Calu3 (cell line): ENCODE data around the gene KCNQ5. TPM values are rescaled to one million over a fixed set of nuclear protein-coding genes. Genes with fewer than 3 reads are reported as not detected.

Experiments used
- BruUV-seq: library from RNA; stranded (reverse); fragments of 400-500 nt; replicated peaks from 2 replicates; lab custom pipeline; 2021; lab: Mats Ljungman, UMichigan
- CTCF ChIA-PET: fragments of 300-600 bp; sonication (Branson Sonifier 250); formaldehyde crosslinking; loops from one replicate; lab custom pipeline; 2022; ENCODE audit warnings: antibody characterized with exemption; lab: Charles Lee
- DNase-seq: peaks from one replicate; pipeline ENCODE4 v3.0.0; 2022
- H3K27ac Mint-ChIP-seq: one replicate; pipeline ENCODE4 v1.8.0; 2022; ENCODE audit warnings: mixed read lengths; ENCODE audit not compliant: unreplicated experiment
- H3K27me3 Mint-ChIP-seq: one replicate; pipeline ENCODE4 v1.8.0; 2022; ENCODE audit warnings: mixed read lengths; ENCODE audit not compliant: unreplicated experiment
- H3K36me3 Mint-ChIP-seq: one replicate; pipeline ENCODE4 v1.8.0; 2022; ENCODE audit warnings: mild to moderate bottlenecking, moderate library complexity, mixed read lengths; ENCODE audit not compliant: insufficient read depth, unreplicated experiment
- H3K4me1 Mint-ChIP-seq: one replicate; pipeline ENCODE4 v1.8.0; 2022; ENCODE audit warnings: mild to moderate bottlenecking, low read depth, mixed read lengths; ENCODE audit not compliant: unreplicated experiment
- H3K4me3 Mint-ChIP-seq: one replicate; pipeline ENCODE4 v1.8.0; 2022; ENCODE audit warnings: mild to moderate bottlenecking, low read depth, moderate library complexity, mixed read lengths; ENCODE audit not compliant: unreplicated experiment
- H3K9me3 Mint-ChIP-seq: one replicate; pipeline ENCODE4 v1.8.0; 2022; ENCODE audit warnings: low read depth, mixed read lengths; ENCODE audit not compliant: unreplicated experiment
- intact Hi-C: fragments of 100-400 bp; cut with micrococcal nuclease; formaldehyde crosslinking; loops from one replicate; pipeline ENCODE4 v1.10.0; 2022; ENCODE audit not compliant: unreplicated experiment
- microRNA-seq: library from miRNA; unstranded; fragments of <30 nt; microRNA quantifications from one replicate; pipeline ENCODE4 v1.2.0, GENCODE V29; 2022
- total RNA-seq: library from RNA; stranded (reverse); gene quantifications from 2 replicates; pipeline ENCODE4 v1.2.3, GENCODE V29; 2022
- TF ChIP-seq, protein P1 (sequence below): fragments of 200-600 bp; IDR thresholded peaks from one replicate; pipeline ENCODE4 v1.8.0; 2022; ENCODE audit warnings: antibody characterized with exemption; ENCODE audit not compliant: unreplicated experiment

The KCNQ5 gene
- total RNA-seq, 1 experiment from 2014 or later = not detected

DNA sequence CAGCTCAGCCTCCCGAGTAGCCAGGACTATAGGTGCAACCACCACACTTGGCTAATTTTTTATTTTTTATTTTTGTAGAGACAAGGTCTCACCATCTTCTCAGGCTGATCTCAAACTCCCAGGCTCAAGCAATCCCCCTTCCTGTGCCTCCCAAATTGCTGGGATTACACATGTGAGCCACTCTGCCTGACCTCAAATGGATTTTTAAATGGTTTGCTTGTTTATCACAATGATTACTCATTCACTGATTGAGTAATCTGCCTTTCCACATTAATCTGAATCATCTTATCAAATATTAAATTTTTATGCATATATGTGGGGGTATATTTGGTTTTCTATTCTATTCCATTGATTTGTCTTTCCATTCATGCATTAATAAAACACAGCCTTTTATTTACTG lies 612.9 kb downstream of the KCNQ5 start:
- Mint-ChIP-seq H3K4me3 (no peak overlapping the region), H3K9me3 (no peaks in the 10 kb centered on the region), H3K36me3 (no peaks in the 10 kb centered on the region), H3K27ac (no peak overlapping the region), H3K4me1 (no peaks in the 10 kb centered on the region), H3K27me3 (no peaks in the 10 kb centered on the region)
- no TSS peak for BruUV-seq
- intact Hi-C loops = no loop called here
- DNase-seq = no peak
- CTCF ChIA-PET = no interaction called here
- TF ChIP-seq, protein P1, sequence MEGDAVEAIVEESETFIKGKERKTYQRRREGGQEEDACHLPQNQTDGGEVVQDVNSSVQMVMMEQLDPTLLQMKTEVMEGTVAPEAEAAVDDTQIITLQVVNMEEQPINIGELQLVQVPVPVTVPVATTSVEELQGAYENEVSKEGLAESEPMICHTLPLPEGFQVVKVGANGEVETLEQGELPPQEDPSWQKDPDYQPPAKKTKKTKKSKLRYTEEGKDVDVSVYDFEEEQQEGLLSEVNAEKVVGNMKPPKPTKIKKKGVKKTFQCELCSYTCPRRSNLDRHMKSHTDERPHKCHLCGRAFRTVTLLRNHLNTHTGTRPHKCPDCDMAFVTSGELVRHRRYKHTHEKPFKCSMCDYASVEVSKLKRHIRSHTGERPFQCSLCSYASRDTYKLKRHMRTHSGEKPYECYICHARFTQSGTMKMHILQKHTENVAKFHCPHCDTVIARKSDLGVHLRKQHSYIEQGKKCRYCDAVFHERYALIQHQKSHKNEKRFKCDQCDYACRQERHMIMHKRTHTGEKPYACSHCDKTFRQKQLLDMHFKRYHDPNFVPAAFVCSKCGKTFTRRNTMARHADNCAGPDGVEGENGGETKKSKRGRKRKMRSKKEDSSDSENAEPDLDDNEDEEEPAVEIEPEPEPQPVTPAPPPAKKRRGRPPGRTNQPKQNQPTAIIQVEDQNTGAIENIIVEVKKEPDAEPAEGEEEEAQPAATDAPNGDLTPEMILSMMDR = no peak

DNA sequence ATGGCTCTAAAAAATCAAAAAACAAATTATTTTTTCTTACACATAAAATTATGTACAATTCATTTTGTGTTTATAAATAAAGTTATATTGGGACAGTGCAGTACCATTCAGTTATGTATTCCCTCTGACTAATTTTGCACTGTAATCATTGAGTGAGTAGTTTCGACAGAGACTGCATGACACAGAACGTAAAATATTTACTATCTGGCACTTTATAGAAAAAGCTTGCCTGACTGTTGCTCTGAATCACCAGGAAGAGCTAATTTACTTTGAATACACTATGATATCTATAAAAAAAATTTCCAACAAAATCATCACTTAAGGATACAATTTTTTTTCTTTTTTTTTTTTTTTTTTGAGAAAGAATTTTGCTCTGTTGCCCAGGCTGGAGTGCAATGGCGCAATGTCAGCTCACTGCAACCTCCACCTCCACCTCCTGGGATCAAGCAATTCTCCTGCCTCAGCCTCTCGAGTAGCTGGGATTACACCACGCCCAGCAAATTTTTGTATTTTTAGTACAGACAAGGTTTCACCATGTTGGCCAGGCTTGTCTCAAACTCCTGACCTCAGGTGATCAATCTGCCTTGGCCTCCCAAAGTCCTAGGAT lies 614.4 kb downstream of the KCNQ5 start:
- CTCF ChIA-PET = interaction anchor here (0.7 kb wide), 1 partner anchor 80 kb away, joined by 5 read pairs; no protein-coding TSS in a partner anchor
- TF ChIP-seq, protein P1 = no peak
- no peak overlapping the region for H3K4me3 Mint-ChIP-seq
- no TSS peak for BruUV-seq
- intact Hi-C loops = no loop called here
- H3K27me3 Mint-ChIP-seq = no peaks in the 10 kb centered on the region
- H3K4me1 Mint-ChIP-seq = no peaks in the 10 kb centered on the region
- no peaks in the 10 kb centered on the region for H3K36me3 Mint-ChIP-seq
- DNase-seq = no peak
- H3K9me3 Mint-ChIP-seq = no peaks in the 10 kb centered on the region
- no peak overlapping the region for H3K27ac Mint-ChIP-seq

DNA sequence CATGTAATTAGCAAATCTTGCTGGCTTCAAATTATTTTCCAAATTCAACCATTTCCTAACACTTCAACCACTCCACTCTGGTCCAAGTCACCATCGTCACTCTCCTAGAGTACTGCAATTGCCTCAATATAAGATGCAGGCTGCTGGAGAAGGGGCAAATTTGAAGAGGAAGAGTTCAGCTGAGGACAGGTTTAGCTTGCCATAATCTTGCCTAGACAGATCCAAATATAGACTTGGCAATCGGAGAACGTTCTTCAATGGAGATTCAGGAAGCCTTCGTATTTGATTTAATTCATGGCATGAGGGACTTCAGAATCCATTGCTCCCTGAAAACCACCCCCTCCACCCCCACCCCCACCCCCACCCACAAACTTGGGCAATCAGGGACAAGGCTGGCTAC lies 618.9 kb downstream of the KCNQ5 start:
- Mint-ChIP-seq H3K4me3 (no peak overlapping the region), H3K27me3 (no peaks in the 10 kb centered on the region), H3K27ac (no peak overlapping the region), H3K36me3 (no peaks in the 10 kb centered on the region), H3K4me1 (no peaks in the 10 kb centered on the region), H3K9me3 (no peaks in the 10 kb centered on the region)
- BruUV-seq = no TSS peak
- intact Hi-C loops = no loop called here
- DNase-seq = no peak
- TF ChIP-seq, protein P1 = no peak
- CTCF ChIA-PET = no interaction called here

DNA sequence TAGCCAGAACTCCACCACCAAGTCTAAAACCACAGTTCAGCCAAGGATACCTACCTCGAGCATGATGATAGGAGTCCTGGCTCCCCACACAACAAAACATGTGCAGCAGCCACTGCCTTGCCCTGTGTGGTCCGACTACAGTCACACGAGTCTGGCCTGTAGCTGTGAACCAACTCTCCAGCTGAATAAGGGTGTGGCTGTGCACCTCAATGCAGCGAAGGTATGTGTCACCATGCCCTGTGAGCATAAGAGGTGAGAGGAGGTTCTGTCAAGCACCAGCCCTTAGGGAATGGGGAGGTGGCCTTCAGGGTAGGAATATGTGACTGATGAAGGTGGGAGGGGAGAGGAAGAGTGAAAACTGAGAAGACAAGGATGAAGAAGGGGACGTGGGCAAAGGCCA lies 620.1 kb downstream of the KCNQ5 start:
- Mint-ChIP-seq H3K36me3 (no peaks in the 10 kb centered on the region), H3K4me1 (no peaks in the 10 kb centered on the region), H3K4me3 (no peak overlapping the region), H3K9me3 (no peaks in the 10 kb centered on the region), H3K27ac (no peak overlapping the region), H3K27me3 (no peaks in the 10 kb centered on the region)
- TF ChIP-seq, protein P1 = no peak
- CTCF ChIA-PET = no interaction called here
- BruUV-seq = no TSS peak
- intact Hi-C loops = no loop called here
- DNase-seq = no peak

Small RNAs within 50 kb of the gene (microRNA-seq; reads per million reads assigned to microRNA genes)
- gene MIR4282 = not detected
